GM20431 (cell line): ENCODE data around the gene PAPPA2.

Experiments
- in situ Hi-C: fragments of 300-500 bp; cut with MseI, MboI; formaldehyde crosslinking; loops from one replicate; pipeline ENCODE4 v1.15.0; 2020; ENCODE audit warnings: low sequenced_read_pairs; ENCODE audit not compliant: unreplicated experiment

PAPPA2 gene

DNA sequence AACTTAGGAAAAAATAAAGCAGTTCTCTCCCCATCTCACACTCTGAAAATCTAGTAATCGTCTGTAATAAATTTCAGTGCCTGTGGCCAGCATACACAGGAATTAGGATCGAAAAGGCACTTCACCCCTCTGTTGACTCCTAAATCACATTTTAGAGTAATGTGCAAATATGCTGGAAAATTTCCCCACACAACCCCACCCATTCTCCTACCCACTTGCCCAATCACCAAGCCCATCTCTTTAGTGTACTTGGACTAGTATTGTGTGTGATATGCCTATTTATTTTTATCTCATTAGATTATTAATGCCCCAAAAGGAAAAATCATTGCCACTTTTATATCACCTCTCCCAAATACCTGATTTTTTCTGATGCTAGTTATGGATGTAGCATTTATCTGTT lies 378.3 kb downstream of the PAPPA2 start:
- in situ Hi-C loops = no loop called here

GRCh38 chr1:176843352-176844297 lies 380.6 kb downstream of the PAPPA2 start:
- in situ Hi-C loops = no loop called here

GRCh38 chr1:176847052-176847451 lies 384.1 kb downstream of the PAPPA2 start:
- in situ Hi-C loops = no loop called here

GRCh38 chr1:176849281-176849680 lies 386.3 kb downstream of the PAPPA2 start:
- in situ Hi-C loops = no loop called here

- in situ Hi-C loops = no loop called here
These were observed 387.9 kb downstream of the PAPPA2 start for GRCh38 chr1:176850871-176851270.

DNA sequence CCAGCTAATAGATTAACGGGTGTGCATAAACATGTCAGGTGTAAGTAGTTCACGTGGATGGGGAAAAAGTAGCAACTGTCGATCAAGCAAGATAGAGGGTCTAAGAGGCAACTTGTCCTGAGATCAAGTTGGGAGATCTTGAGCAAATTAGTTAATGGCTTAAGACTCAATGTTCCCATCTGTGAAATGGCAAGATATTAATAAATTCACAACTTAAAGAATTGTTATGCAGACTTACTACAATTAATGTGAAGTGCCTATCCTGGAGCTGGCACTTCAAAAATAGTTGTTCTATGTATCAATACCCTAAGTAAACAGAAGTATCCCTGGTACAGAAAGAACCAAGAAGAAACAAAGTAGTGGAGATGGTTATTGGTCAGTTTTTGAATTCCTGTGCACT lies 389.1 kb downstream of the PAPPA2 start:
- in situ Hi-C loops = no loop called here

- in situ Hi-C loops = no loop called here
These were observed 390.5 kb downstream of the PAPPA2 start for GRCh38 chr1:176853503-176853902.

GRCh38 chr1:176854121-176854520 lies 391.1 kb downstream of the PAPPA2 start:
- in situ Hi-C loops = no loop called here

DNA sequence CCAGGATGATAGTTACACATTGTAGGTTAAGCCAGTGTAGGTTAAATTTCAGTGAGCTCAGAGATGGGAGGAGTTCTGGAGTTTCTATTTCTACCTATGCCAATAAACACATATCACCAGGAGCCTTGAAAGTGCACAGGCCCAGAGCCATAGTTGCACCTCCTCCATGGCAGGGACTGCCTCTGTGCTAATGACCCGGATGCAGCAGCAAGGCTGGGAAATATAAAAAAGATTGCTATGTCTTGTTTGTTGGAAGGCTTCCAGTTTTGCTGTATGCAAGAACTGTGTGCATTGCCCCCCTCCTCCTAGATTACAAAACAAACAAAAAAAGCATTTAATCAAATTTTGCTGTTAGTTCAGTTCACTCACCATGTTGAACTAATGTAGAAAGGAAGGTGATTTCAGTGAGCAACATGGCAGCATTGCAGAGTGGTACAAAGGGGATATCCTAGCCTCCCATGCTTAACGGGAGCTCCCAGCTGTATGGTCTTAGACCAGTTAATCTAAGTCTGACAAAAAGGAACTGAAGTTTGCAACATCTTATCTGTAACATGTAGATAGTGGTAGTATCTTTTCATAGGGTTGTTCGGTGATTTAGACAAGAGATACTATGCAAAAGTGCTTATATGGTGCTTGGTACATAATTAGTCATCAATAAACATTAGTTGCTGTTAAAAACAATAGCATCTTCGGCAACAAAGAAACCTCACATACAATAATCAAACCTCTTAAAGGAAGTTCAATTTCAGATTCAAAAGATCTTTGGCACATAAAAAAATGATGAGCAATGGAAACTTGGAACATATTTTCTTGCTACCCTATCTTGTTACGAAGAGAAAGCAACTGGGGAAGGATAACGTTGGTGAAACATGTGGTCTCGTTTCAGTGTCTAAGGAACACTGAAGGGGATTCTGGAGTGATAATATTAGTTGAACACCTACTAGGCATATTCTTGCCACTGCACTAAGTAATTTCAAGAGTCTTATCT lies 392.1 kb downstream of the PAPPA2 start:
- in situ Hi-C loops = no loop called here

DNA sequence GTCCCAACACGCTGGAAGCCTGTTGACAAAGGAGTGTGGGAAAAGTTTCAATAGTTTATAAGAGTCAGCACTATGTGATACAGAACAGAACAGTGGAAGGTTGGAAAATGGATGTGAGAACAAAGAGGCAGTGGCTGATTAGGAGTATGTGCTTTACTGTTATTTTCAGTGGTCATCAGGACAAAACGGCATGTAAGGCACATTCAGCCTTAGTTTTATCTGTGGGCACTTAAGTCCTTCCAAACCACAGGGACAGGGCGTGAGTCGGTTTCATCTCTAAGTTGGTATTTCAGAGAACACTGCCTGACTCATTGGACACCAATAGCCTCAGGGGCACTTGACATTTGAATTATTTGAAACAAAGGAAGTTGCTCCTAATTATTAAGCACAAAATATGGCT lies 394.7 kb downstream of the PAPPA2 start:
- in situ Hi-C loops = no loop called here

DNA sequence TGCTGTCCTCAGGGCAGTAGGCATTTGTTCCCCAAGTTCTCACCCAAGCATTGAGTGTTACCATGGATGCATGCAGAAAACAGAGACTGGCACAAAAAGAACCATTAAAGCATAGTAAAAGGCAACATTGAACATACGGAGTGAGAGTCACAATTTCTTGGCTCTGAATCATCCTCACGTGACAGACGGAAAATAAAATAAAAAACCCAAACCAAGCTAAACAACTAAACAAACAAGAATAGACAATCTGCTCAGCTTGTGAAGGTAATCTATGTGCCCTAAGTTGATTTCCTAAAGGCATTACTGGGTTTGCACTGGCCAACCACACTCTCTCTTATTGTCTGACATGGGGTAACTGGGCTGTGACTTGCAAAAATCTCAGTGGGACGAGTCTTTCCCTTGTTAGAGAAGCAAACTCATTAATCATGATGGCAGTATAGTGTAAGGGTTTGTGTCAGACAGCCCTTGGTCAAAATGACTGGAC lies 395.5 kb downstream of the PAPPA2 start:
- in situ Hi-C loops = no loop called here

DNA sequence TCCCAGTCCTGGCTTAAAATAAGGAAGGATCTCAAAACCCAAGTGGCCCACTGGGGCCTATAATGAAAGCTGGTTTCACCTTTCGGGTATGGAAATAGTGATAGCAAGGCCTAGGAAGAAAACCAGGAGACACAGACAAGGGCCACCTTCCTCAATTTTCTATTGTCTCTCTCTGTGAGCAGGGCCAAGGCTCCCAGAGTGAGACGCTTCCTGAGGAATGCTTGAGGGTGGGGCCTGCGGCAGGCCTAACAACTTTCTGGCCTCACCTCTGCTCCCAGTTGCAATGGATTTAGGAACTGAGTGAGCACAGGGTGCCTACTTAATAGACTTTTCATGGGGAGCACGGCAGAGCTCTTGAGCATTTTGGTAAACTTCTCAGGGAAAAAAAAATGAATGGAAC lies 400.6 kb downstream of the PAPPA2 start:
- in situ Hi-C loops = no loop called here

GRCh38 chr1:176864211-176864610 lies 401.2 kb downstream of the PAPPA2 start:
- in situ Hi-C loops = no loop called here

- in situ Hi-C loops = no loop called here
These were observed 403.2 kb downstream of the PAPPA2 start for GRCh38 chr1:176866011-176866714.

GRCh38 chr1:176869577-176869976 lies 406.6 kb downstream of the PAPPA2 start:
- in situ Hi-C loops = no loop called here

- in situ Hi-C loops = loop anchor here (10.0 to 25.0 kb wide), 3 partner anchors 310 to 1060 kb away; no protein-coding TSS in a partner anchor
These were observed 414.1 kb downstream of the PAPPA2 start for GRCh38 chr1:176876966-176877515.

DNA sequence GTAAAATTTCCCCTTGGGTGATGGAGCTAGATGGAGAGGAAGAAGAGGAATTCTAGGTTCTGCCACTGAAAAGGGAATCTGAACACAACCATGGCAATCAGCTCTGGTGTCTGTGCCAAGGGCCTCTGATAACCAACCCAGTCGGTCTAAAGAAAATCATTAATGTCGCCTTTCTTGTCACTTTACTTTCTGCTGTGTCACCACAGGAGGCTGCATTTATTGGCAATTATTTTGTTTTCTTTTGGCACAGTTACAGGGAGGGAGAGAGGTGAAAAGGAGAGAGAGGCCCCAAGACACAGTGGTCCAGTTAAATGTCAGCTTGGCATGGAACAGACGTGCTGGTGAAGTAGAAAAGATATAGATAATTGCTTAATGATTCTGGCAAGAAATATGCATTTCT lies 414.6 kb downstream of the PAPPA2 start:
- in situ Hi-C loops = loop anchor here (10.0 to 25.0 kb wide), 3 partner anchors 310 to 1060 kb away; no protein-coding TSS in a partner anchor

DNA sequence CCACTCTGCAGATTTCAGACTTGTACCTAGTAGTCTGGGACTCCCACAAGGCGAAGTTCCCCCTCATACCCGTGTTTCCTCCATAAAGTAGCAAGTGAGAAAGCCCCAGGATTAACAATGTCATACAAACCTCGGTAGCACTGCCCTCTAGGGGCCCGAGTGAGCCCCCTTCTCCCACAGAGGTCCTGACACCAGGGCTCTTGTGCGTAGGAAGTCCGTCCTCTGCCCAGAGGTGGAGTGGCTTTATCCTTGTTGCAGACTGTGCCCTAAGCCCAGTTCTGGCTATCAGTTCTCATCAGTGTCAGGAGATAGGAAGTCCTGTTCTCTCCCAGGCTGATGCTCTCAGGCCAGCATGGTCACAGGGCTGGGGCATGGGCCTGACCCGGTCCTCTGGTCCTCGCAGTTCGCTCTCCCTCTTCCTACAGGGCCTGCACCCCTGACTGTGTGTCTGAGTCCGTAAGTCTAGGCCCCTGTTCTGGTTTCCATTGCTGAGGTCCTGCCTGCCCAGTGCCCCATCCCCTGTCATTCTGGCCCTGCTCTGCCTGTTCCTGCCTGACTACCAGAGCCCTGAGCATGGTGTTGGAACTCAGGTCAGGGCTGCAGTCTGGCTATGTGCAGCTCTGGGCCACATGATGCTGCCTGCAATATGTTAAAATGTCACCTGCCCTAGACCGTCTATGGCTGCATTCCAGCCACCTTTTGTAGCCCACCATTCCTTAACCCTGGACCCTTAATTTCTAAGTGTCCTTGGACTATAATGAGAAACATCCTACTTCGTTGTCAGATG lies 416.0 kb downstream of the PAPPA2 start:
- in situ Hi-C loops = loop anchor here (10.0 to 25.0 kb wide), 3 partner anchors 308 to 1058 kb away; no protein-coding TSS in a partner anchor
